ENCODE data around the gene NOMO2.
"Not testable (repeated sequence)": the region's sequence is repeated elsewhere in the genome, so short reads cannot be mapped to it uniquely, and the experiment has no call there.

NOMO2 gene

DNA sequence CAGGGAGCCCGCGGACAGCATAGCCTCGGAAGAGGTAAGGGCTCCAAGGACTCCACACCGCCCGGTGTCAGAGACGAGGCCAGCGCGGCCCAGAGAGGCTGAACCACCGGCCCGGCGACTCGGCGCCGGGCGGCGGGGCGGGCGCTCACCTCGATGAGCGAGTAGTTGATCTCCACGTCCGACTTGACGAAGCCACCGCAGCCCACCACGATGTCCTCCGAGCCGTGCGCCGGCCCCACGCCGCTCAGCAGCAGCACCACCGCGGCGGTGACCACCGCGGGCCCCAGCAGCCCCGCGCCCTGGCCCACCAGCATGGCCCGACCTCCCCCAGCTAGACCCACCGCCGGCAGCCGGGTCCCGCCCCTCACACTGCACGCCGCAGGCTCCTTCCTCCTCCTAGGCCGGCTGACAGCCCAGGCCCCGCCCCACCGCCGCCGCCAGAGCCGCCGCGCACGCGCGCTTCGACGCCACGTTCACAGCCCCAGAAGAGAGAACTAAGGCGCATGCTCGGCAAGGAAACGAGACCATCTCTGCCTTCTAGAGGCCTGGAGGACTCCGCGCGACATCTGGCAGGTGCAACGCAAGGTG lies at the start of gene NOMO2:
TSS of gene NOMO2 (minus strand) at position 371 of the 588 bp plus-strand sequence. CDS start at position 314, 57 bp downstream.
- DNase-seq = peak; percentile 97

GRCh38 chr16:18610147-18610803 lies 48.4 kb upstream of the NOMO2 start:
- not testable (repeated sequence) for DNase-seq

DNA sequence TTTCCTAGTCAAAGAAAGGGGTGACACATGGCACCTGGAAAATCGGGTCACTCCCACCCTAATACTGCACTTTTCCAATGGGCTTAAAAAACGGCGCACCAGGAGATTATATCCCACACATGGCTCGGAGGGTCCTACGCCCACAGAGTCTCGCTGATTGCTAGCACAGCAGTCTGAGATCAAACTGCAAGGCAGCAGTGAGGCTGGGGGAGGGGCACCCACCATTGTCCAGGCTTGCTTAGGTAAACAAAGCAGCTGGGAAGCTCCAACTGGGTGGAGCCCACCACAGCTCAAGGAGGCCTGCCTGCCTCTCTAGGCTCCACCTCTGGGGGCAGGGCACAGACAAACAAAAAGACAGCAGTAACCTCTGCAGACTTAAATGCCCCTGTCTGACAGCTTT lies 46.4 kb upstream of the NOMO2 start:
- not testable (repeated sequence) for DNase-seq

DNA sequence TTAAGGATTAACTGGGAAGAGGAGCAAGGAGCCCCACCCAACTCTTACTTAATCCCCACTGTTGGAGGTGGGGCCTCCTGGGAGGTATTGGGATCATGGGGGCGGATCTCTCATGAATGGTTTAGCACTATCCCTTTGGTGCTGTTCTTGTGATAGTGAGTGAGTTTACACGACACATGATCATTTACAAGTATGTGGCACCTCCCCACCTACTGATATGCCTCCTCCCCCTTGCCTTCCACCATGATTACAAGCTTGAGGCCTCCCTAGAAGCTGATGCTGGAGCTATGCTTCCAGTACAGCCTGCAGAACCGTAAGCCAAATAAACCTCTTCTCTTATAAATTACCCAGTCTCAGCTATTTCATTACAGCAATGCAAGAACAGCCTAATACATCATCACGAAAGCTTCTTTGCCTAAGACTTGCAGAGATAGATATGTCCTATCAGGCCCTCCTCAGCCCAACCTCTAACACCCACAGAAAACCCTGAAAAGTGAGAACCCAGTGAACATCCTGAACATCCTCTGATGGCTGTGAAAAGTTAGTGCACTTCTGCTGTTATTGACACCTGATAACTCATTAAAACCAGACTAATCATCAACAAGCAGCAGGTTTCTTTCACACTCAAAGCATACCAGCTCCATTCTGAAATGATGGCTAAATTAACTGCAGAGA lies 41.8 kb upstream of the NOMO2 start:
- not testable (repeated sequence) for DNase-seq

- not testable (repeated sequence) for DNase-seq
Measured at GRCh38 chr16:18598582-18598981, 36.7 kb upstream of the NOMO2 start.

- not testable (repeated sequence) for DNase-seq
Measured at GRCh38 chr16:18597734-18598133, 35.8 kb upstream of the NOMO2 start.

DNA sequence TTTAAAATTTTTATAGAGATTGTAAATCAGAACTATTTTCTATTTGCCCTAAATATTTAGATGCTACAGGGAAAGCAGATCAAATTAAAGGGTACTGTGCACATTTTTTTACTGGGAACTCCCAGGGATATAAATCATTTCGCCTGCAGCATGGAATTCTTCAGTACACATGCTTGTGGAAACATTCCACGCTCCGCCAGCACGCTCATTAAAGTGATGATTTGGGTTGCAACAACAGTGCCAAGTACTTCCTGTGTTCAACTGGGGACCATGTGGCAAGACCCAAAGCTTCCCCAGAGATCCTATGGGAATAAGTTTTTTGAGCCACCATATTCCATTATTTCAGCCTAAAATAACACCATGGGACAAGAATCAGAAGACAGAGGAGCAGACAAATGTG lies 35.4 kb upstream of the NOMO2 start:
- not testable (repeated sequence) for DNase-seq

GRCh38 chr16:18595796-18596195 lies 33.9 kb upstream of the NOMO2 start:
- not testable (repeated sequence) for DNase-seq

DNA sequence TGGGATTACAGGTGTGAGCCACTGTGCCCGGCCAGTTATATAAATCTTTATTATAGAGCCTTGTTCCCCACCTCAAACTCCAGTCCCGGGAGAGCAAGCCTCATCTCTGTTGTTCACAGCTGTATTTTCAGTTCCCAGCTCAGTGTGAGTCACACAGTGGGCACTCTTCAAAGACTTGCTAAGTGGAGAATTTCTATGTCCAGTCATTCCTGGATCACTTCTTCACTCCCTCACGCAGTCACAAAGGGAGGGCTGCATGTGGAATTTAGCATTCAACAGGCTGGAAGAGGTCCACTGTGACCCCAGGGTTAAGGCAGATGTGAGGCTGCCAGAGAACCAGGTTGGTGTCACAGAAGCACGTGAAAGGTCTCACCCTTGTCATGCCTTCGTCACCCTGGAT lies 33.0 kb upstream of the NOMO2 start:
- not testable (repeated sequence) for DNase-seq

DNA sequence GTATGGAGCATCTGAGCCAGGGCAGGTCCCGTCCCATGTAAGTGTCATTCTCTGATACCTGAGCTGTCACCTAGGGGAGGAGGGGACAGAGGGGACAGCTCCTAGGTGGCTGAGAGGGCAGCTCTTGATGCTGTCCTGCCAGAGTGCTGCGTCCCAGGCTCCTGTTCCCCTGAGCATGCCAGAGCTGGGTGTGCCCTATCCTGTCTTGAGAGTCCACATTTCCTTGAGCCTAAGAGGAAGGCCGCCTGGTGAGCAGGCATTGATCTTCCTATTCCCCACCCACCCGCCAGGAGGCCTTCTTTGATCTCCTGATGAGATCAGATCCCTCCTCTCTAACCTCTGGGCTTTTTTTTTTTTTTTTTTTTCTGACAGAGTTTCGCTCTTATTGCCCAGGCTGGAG lies 32.0 kb upstream of the NOMO2 start:
- not testable (repeated sequence) for DNase-seq

DNA sequence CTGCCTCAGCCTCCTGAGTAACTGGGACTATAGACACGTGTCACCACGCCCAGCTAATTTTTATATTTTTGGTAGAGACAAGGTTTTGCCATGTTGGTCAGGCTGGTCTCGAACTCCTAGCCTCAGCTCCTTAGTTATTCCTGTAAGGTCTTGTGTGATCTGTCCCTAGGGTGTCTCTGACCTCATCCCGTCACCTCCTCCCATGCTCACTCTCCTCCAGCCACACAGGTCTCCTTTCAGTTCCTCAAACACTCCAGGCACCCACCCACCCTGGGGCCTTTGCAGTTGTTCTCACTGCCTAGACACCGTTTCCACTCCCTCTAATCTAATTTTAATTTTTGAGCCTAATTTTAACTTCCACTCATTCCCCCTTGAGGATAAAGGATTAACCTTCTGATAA lies 31.1 kb upstream of the NOMO2 start:
- not testable (repeated sequence) for DNase-seq

DNA sequence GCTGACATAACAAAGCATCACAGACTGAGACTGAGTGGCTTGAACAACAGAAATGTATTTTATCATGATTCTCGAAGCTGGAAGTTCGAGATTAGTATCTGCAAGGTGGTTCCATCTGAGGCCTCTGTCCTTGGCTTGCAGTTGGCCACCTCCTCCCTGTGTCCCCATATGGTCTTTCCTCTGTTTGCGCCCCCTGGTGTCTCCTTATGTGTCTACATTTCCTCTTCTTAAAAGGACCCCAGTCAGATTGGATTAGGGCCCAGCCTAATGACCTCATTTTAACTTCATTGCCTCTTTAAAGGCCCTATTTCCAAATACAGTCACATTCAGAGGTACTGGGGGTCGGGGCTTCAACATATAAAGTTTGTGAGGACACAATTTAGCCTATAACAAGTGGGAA lies 30.0 kb upstream of the NOMO2 start:
- not testable (repeated sequence) for DNase-seq

GRCh38 chr16:18591441-18591840 lies 29.5 kb upstream of the NOMO2 start:
- not testable (repeated sequence) for DNase-seq

GRCh38 chr16:18589806-18590205 lies 27.9 kb upstream of the NOMO2 start:
- DNase-seq = not testable (repeated sequence)

- not testable (repeated sequence) for DNase-seq
Measured at GRCh38 chr16:18586560-18587540, 25.0 kb upstream of the NOMO2 start.

DNA sequence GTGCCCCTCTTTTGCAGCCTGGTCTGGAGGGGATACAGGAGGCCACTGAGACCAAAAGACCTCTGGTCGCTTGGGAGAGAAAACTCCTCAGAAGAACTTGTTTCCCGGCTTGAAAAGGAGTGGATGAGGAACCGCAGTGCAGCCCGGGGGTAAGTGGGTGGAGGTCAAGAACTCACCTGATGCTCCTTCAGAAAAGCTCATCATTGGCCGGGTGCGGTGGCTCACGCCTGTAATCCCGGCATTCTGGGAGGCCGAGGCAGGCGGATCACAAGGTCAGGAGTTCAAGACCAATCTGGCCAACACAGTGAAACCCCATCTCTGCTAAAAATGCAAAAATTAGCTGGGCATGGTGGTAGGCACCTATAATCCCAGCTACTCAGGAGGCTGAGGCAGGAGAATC lies 23.9 kb upstream of the NOMO2 start:
- DNase-seq = not testable (repeated sequence)

GRCh38 chr16:18582902-18583301 lies 21.0 kb upstream of the NOMO2 start:
- DNase-seq = no peak

DNA sequence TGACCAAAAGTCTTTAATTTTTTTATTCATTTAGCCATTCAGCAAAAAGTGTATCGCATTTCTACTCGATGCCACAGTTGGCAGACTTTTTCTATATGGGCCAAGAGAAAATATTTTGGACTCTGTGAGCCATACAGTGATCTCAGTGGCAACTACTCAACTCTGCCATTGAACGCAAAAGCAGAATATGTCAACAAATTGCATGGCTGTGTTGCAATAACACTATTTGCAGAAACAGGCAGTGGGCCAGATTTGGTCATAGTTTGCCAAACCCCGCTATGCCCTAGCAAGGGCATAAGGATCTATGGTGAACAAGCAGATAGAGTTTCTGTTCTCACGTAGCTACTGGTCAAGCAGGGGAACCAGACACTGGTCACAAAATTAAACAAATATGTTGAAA lies 18.5 kb upstream of the NOMO2 start:
- not testable (repeated sequence) for DNase-seq

GRCh38 chr16:18579261-18579660 lies 17.4 kb upstream of the NOMO2 start:
- DNase-seq = not testable (repeated sequence)

DNA sequence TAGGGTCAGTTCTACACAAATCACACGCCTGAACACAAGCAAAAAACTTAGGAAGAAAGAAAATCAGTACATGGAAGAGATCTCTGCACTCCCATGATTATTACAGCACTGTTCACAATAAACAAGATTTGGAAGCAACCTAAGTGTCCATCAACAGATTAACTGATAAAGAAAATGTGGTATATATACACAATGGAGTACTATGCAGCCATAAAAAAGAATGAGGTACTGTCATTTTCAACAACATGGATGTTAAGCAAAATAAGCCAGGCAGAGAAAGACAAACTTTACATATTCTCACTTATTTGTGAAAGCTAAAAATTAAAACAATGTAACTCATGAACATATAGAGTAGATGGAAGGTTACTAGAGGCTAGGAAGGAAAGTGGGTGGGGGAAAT lies 16.0 kb upstream of the NOMO2 start:
- DNase-seq = not testable (repeated sequence)

DNA sequence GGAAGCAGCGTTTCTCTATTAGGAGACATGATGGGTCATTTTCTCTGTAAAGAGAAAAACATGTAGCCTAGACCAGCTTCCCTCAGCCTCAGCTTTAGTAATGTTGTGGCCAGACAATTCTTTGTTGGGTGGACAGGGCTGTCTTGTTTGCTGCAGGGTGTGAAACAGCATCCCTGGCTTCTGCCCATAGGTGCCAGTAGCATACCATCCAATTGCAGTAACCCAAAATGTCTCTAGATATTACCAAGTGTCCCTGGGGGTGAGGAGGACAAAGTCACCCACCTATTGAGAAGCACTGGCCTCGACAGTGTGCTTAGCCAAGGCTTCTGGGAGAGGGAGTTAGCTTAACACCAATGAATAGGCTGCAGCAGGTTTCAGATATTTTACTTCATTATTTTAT lies 14.0 kb upstream of the NOMO2 start:
- DNase-seq = not testable (repeated sequence)

GRCh38 chr16:18575298-18575917 lies 13.5 kb upstream of the NOMO2 start:
- DNase-seq = not testable (repeated sequence)

All from activated effector memory CD4-positive, alpha-beta T cell treated with anti-CD3 and anti-CD28 coated beads, Interleukin-2, amount 50 U/mL, for 16 hours (primary cell).